Neural cell (in vitro differentiated cells): ENCODE measurements around the gene EXOC4. TPM values are rescaled to one million over a fixed set of nuclear protein-coding genes. Genes with fewer than 3 reads are reported as not detected.
"Not testable (repeated sequence)": the region's sequence is repeated elsewhere in the genome, so short reads cannot be mapped to it uniquely, and the experiment has no call there.

Source experiments
- H2AFZ ChIP-seq: fragments of 200-600, 300-800 bp; sonication (generic), shearing (Covaris generic); 2 replicates; pipeline ENCODE4 v1.6.0; 2014; ENCODE audit warnings: low read depth, mild to moderate bottlenecking, antibody characterized with exemption, low read length, moderate library complexity
- H3F3A ChIP-seq: fragments of 200-600 bp; shearing (Covaris generic); 2 replicates; pipeline ENCODE4 v1.6.1; 2016; ENCODE audit warnings: mild to moderate bottlenecking, moderate library complexity, mixed read lengths, antibody characterized with exemption, low read length; ENCODE audit not compliant: insufficient read depth, poor library complexity, severe bottlenecking
- H3K27ac ChIP-seq: fragments of 200-600, 300-800 bp; sonication (generic), shearing (Covaris generic); 2 replicates; pipeline ENCODE4 v1.5.1; 2014; ENCODE audit warnings: mild to moderate bottlenecking, low read length, moderate library complexity
- H3K27me3 ChIP-seq: fragments of 300-800, 200-600 bp; sonication (generic), shearing (Covaris generic); 2 replicates; pipeline ENCODE4 v1.6.0; 2014; ENCODE audit warnings: mild to moderate bottlenecking, low read depth, low read length, moderate library complexity; ENCODE audit not compliant: insufficient read depth
- H3K36me3 ChIP-seq: fragments of 300-800, 200-600 bp; sonication (generic), shearing (Covaris generic); 2 replicates; pipeline ENCODE4 v1.5.1; 2014; ENCODE audit warnings: mild to moderate bottlenecking, antibody characterized with exemption, low read length, moderate library complexity; ENCODE audit not compliant: insufficient read depth
- H3K4me2 ChIP-seq: fragments of 300-800, 200-600 bp; sonication (generic), shearing (Covaris generic); 2 replicates; pipeline ENCODE4 v1.6.0; 2014; ENCODE audit warnings: mild to moderate bottlenecking, low read length
- H3K4me3 ChIP-seq: fragments of 300-800, 200-600 bp; sonication (generic), shearing (Covaris generic); 2 replicates; pipeline ENCODE4 v1.5.1; 2014; ENCODE audit warnings: mild to moderate bottlenecking, low read length, moderate library complexity
- H3K79me2 ChIP-seq: fragments of 200-600 bp; shearing (Covaris generic); replicated peaks from 2 replicates; pipeline ENCODE4 v1.6.0; 2014; ENCODE audit warnings: mild to moderate bottlenecking, low read length, moderate library complexity; ENCODE audit not compliant: insufficient read depth
- H3K9ac ChIP-seq: fragments of 300-800, 200-600 bp; sonication (generic), shearing (Covaris generic); 2 replicates; pipeline ENCODE4 v1.6.1; 2016; ENCODE audit warnings: mild to moderate bottlenecking, low read length, mixed read lengths
- H3K9me2 ChIP-seq: fragments of 200-600 bp; shearing (Covaris generic); 2 replicates; pipeline ENCODE4 v1.6.1; 2016; ENCODE audit warnings: mild to moderate bottlenecking, low read length, mixed read lengths; ENCODE audit not compliant: insufficient read depth
- H3K9me3 ChIP-seq: fragments of 200-600, 300-800 bp; sonication (generic), shearing (Covaris generic); 2 replicates; pipeline ENCODE4 v1.6.1; 2016; ENCODE audit warnings: mild to moderate bottlenecking, mixed run types, low read length, moderate library complexity, mixed read lengths
- H4K20me1 ChIP-seq: fragments of 200-600 bp; shearing (Covaris generic); 2 replicates; pipeline ENCODE4 v1.6.1; 2016; ENCODE audit warnings: mild to moderate bottlenecking, mixed run types; ENCODE audit not compliant: insufficient read depth
- CTCF ChIP-seq: fragments of 450-650 bp; IDR thresholded peaks from 2 replicates; pipeline ENCODE4 v1.5.1; 2014; ENCODE audit warnings: antibody characterized with exemption, mild to moderate bottlenecking, moderate library complexity; ENCODE audit not compliant: poor library complexity, severe bottlenecking
- EP300 ChIP-seq: fragments of 450-650 bp; conservative IDR thresholded peaks from 2 replicates; pipeline ENCODE4 v1.6.1; 2014; ENCODE audit warnings: antibody characterized with exemption, mild to moderate bottlenecking, moderate library complexity; ENCODE audit not compliant: poor library complexity, severe bottlenecking
- EZH2 ChIP-seq: fragments of 200-600, 300-800 bp; shearing (Covaris generic), sonication (generic); IDR thresholded peaks from 2 replicates; pipeline ENCODE4 v1.6.1; 2014; ENCODE audit warnings: antibody characterized with exemption, low read length, borderline replicate concordance, mild to moderate bottlenecking; ENCODE audit not compliant: insufficient read depth, poor library complexity, severe bottlenecking
- MXI1 ChIP-seq: fragments of 450-650 bp; conservative IDR thresholded peaks from 2 replicates; pipeline ENCODE4 v1.6.1; 2014; ENCODE audit warnings: antibody characterized with exemption, mild to moderate bottlenecking; ENCODE audit not compliant: poor library complexity, severe bottlenecking
- POLR2AphosphoS5 ChIP-seq: IDR thresholded peaks from 2 replicates; pipeline ENCODE4 v1.6.1; 2012
- RAD21 ChIP-seq: fragments of 450-650 bp; conservative IDR thresholded peaks from 2 replicates; pipeline ENCODE4 v1.6.1; 2014; ENCODE audit warnings: antibody characterized with exemption, mild to moderate bottlenecking, moderate library complexity
- SMC3 ChIP-seq: fragments of 450-650 bp; conservative IDR thresholded peaks from 2 replicates; pipeline ENCODE4 v1.6.1; 2014; ENCODE audit warnings: antibody characterized with exemption, mild to moderate bottlenecking, moderate library complexity; ENCODE audit not compliant: poor library complexity
- TAF1 ChIP-seq: IDR thresholded peaks from 2 replicates; pipeline ENCODE4 v1.6.1; 2012; ENCODE audit warnings: low read depth
- polyA plus RNA-seq: library from polyadenylated mRNA; depleted of rRNA; stranded (reverse); fragments of >200 nt; gene quantifications from 2 replicates; pipeline ENCODE4 v1.2.3, GENCODE V29; 2014
- TF ChIP-seq, protein P1 (sequence below): IDR thresholded peaks from 2 replicates; pipeline ENCODE4 v1.6.1; 2012; ENCODE audit warnings: borderline replicate concordance

EXOC4 gene
- polyA plus RNA-seq, 1 donor from 2014 or later: 36.5 TPM

GRCh38 chr7:133778472-133778871 is 525.6 kb downstream of the EXOC4 start:
- no peak for TF ChIP-seq EZH2
- H3K79me2 ChIP-seq: no peaks in the 10 kb centered on the region

DNA sequence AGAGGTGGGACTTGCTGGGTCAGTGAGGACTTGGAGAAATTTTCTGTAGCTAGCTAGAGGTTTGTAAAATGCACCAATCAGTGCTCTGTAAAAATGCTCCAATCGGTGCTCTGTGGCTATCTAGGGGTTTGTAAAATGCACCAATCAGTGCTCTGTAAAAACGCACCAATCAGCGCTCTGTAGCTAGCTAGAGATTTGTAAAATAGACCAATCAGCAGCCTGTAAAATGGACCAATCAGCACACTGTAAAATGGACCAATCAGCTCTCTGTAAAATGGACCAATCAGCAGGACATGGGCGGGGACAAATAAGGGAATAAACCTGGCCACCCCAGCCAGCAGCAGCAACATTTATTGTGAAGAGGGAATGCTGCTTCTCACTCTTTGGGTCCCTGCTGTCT is 526.7 kb downstream of the EXOC4 start:
- not testable (repeated sequence) for H3K4me2 ChIP-seq, H3K79me2 ChIP-seq, H3K27ac ChIP-seq, H4K20me1 ChIP-seq, H2AFZ ChIP-seq, H3K9me3 ChIP-seq, H3K27me3 ChIP-seq, H3K9ac ChIP-seq, H3K9me2 ChIP-seq, H3K4me3 ChIP-seq, H3F3A ChIP-seq, H3K36me3 ChIP-seq

More at GRCh38 chr7:133778472-133778871, 525.6 kb downstream of the EXOC4 start:
- no peak overlapping the region for H3K4me2 ChIP-seq
- H2AFZ ChIP-seq: no peak overlapping the region
- no peaks in the 10 kb centered on the region for H3K9me2 ChIP-seq
- H3K4me3 ChIP-seq: no peak overlapping the region
- H3K27ac ChIP-seq: no peak overlapping the region
- no peaks in the 10 kb centered on the region for H3F3A ChIP-seq
- H3K36me3 ChIP-seq: no peaks in the 10 kb centered on the region
- H4K20me1 ChIP-seq: no peaks in the 10 kb centered on the region
- H3K9ac ChIP-seq: no peak overlapping the region
- no peaks in the 10 kb centered on the region for H3K27me3 ChIP-seq
- H3K9me3 ChIP-seq: no peaks in the 10 kb centered on the region

- no peak for TF ChIP-seq SMC3
- TF ChIP-seq EP300: no peak
- H4K20me1 ChIP-seq: no peaks in the 10 kb centered on the region
- no peak overlapping the region for H3K4me2 ChIP-seq
- H3K27ac ChIP-seq: no peak overlapping the region
- H3K9me3 ChIP-seq: no peaks in the 10 kb centered on the region
- no peaks in the 10 kb centered on the region for H3K79me2 ChIP-seq
- H3K9me2 ChIP-seq: no peaks in the 10 kb centered on the region
- H3K4me3 ChIP-seq: no peak overlapping the region
- no peak overlapping the region for H3K9ac ChIP-seq
- no peaks in the 10 kb centered on the region for H3F3A ChIP-seq
- no peaks in the 10 kb centered on the region for H3K27me3 ChIP-seq
- H3K36me3 ChIP-seq: no peaks in the 10 kb centered on the region
- no peak overlapping the region for H2AFZ ChIP-seq
These were observed 528.0 kb downstream of the EXOC4 start for GRCh38 chr7:133780912-133781311.

DNA sequence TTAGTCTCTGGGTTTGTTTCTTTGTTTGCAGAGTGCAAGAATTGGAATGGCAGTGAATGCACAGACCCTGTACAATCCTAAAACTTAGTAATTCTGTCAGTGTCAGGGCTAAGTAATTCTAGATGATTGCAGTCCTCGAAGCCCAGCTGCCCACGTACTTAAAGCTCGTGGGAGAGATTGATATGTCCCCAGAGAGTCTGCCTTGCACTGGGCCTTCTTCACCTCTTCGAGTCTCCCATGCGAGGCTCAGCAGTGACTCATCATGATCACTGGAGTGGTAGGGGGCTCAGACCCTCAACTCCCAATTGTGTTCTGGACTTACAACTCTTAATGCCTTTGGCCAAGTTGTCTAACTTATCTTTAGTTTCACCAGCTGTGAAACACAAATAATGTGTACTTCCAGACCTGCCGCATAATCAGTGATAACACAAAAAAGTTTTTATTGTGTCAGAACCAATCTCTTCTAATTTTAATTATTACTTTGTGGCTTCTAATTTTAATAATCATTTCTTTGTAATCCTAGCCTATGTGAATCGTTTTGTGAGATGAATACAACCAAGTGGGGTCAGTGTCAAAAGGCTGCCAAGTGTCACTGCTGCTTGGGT is 528.7 kb downstream of the EXOC4 start:
- no peaks in the 10 kb centered on the region for H3K9me2 ChIP-seq
- H3K27ac ChIP-seq: no peak overlapping the region
- H2AFZ ChIP-seq: no peak overlapping the region
- TF ChIP-seq POLR2AphosphoS5 (no peak), EP300 (no peak), TAF1 (no peak), MXI1 (no peak), RAD21 (no peak), CTCF (no peak), EZH2 (no peak), SMC3 (no peak)
- TF ChIP-seq, protein P1, sequence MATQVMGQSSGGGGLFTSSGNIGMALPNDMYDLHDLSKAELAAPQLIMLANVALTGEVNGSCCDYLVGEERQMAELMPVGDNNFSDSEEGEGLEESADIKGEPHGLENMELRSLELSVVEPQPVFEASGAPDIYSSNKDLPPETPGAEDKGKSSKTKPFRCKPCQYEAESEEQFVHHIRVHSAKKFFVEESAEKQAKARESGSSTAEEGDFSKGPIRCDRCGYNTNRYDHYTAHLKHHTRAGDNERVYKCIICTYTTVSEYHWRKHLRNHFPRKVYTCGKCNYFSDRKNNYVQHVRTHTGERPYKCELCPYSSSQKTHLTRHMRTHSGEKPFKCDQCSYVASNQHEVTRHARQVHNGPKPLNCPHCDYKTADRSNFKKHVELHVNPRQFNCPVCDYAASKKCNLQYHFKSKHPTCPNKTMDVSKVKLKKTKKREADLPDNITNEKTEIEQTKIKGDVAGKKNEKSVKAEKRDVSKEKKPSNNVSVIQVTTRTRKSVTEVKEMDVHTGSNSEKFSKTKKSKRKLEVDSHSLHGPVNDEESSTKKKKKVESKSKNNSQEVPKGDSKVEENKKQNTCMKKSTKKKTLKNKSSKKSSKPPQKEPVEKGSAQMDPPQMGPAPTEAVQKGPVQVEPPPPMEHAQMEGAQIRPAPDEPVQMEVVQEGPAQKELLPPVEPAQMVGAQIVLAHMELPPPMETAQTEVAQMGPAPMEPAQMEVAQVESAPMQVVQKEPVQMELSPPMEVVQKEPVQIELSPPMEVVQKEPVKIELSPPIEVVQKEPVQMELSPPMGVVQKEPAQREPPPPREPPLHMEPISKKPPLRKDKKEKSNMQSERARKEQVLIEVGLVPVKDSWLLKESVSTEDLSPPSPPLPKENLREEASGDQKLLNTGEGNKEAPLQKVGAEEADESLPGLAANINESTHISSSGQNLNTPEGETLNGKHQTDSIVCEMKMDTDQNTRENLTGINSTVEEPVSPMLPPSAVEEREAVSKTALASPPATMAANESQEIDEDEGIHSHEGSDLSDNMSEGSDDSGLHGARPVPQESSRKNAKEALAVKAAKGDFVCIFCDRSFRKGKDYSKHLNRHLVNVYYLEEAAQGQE: no peak
- H3K4me2 ChIP-seq: no peak overlapping the region
- no peak overlapping the region for H3K4me3 ChIP-seq
- no peaks in the 10 kb centered on the region for H3F3A ChIP-seq
- no peaks in the 10 kb centered on the region for H4K20me1 ChIP-seq
- no peaks in the 10 kb centered on the region for H3K27me3 ChIP-seq
- no peak overlapping the region for H3K9ac ChIP-seq
- no peaks in the 10 kb centered on the region for H3K9me3 ChIP-seq
- no peaks in the 10 kb centered on the region for H3K36me3 ChIP-seq
- no peaks in the 10 kb centered on the region for H3K79me2 ChIP-seq
